Renal pelvis (tissue), 4 donors: ENCODE results near the gene RAD51B. TPM values are rescaled to one million over a fixed set of nuclear protein-coding genes. Genes with fewer than 3 reads are reported as not detected.
A peak's percentile ranks its signal among the peaks of the same experiment; 100 is the strongest.

Source experiments
- DNase-seq: peaks from one replicate; pipeline ENCODE4 v3.0.0-alpha.2; 2013
- polyA plus RNA-seq, 3 donors: library from polyadenylated mRNA; unstranded; fragments of 120-200 nt; gene quantifications; one replicate each; pipeline ENCODE4 v1.2.1, GENCODE V29; 2013; ENCODE audit not compliant: insufficient read length in 3 of 3

Gene RAD51B
- polyA plus RNA-seq, 3 donors, result 9.8 to 11.0 (median 9.8) TPM

DNA sequence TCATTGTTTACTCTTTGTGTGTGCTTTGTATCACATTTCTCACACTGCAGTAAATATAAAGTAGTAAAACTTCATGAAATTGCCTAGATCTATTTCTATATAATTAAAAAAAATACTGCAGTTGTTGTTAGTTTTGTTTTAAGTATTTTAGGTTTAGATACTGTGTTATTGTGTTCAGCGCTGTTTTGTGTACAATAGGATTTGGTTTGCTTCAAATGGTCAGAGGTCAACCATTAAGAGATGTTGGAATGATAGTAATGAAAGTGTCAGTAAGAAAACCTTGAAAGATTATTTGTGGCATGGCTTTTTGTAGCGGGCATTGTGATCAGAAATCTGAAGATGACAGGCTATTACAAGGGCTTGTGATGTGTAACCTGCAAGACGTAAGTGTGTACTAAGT is 67.9 kb downstream of the RAD51B start:
- DNase-seq, result no peak

DNA sequence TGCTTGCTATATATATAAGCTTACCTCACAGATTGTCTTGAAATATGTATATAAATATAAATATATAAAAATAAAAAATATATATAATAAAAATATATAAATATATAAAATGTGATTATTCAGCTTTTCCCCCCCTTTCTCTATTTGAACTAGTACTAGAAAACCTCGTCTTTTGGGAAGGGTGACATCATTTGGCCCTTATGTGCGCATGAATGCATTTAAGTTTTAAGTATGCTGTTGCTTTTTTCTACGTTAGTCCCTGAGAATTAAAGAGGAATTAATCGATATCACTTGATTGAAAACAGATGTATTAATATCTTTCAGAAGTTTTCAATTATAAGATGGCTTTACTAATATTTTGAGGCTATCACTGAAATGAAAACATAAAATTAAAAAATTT is 69.9 kb downstream of the RAD51B start:
- DNase-seq, result no peak

DNA sequence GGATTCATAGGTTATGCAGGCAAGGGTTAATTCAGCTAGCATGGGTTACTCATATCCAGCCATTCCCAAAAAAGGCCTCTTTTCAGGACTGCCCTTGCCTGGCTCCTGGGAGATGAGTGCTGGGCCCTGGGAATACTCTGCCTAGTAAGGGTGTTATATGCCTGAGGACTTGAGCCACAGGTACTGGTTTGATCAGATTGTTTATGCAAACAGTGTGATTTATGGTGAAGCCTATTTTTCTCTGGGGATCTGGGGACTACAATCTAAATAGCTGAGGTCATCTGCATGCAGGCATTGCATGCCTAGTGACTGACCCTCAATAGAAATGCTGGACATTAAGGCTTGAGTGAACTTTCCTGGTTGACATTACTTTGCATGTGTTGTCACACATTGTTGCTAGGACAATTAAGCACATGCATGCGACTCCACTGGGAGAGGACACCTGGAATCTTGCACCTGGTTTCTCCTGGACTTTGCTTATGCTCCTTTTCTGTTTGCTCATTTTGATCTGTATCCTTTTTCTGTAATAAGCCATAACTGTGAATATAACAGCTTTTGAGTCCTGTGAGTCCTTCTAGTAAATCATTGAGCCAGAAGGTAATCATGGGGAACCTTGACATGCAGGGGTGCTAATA is 73.0 kb downstream of the RAD51B start:
- DNase-seq, result no peak

DNA sequence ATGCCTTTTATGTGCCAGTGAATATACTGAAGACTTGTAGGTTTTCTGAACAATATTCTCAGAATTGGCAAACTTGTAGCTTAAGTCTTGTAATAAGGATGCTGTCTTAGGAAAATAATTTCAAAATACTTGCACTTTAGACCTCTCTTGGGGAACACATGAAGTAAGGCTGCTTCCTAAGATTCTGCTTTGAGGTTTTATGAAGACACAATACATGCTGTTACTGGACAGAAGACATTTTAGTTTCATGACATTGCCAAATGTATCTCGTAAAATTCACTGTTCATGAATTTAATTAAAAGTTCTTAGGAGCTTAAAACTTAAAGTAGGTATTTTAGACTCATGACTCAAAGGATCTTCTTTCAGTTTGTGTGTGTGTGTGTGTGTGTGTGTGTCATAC is 80.7 kb downstream of the RAD51B start:
- peak; percentile 68 for DNase-seq

GRCh38 chr14:67908052-67908754 is 88.6 kb downstream of the RAD51B start:
- DNase-seq, result no peak

DNA sequence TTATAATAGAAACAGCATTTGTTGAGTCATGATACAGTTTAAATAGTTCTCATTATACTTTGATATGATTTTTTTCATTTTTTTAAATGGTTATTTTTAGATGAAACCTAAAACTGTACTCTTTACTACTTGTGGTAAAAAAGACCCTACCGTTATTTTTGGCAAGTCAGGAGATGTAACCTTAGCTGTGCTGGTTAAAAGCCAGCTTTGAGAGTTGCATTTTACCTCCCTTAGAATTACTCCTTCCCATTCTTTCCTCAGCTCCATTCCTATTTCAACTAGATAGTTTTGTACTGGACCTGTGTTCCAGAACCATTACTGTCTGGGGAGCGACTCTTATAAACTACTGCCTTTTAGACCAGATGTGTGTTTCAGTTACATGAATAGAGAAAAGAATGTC is 92.0 kb downstream of the RAD51B start:
- DNase-seq, result no peak

DNA sequence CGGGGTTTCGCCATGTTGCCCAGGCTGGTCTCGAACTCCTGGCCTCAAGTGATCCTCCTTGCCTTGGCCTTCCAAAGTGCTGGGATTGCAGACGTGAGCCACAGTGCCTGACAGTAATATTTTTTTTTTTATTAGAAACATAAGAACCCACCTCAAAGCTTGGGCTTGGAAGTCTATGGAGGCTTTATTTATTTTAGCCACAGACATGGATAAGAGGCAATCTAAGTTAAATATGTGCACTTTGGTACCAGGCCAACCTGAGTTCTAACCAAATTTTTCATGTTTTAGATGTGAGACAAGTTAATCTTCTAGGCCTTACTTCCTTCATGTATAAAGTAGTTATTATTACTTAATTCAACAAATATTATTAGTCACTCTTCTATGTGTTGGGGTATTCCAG is 96.9 kb downstream of the RAD51B start:
- no peak for DNase-seq

- no peak for DNase-seq
These were observed 97.4 kb downstream of the RAD51B start for GRCh38 chr14:67917006-67917405.

DNA sequence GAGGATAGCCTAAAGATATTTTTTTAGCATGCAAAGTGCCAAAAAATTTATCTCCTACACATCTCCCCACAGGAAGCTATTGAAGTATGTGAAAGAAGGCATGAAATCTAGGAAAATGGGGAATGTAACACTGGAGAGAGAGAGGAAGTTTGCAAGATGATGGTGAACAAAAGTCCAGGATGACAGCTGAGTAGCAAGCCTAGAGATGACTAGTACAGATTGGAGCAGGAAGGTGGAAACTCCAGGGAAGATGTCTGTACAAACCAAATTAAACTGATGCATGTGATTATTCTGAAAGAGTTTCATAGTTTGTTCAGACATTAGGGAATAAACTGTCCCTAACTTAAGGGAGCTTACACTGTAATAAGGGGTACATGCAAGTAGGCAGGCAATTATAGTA is 99.3 kb downstream of the RAD51B start:
- no peak for DNase-seq

DNA sequence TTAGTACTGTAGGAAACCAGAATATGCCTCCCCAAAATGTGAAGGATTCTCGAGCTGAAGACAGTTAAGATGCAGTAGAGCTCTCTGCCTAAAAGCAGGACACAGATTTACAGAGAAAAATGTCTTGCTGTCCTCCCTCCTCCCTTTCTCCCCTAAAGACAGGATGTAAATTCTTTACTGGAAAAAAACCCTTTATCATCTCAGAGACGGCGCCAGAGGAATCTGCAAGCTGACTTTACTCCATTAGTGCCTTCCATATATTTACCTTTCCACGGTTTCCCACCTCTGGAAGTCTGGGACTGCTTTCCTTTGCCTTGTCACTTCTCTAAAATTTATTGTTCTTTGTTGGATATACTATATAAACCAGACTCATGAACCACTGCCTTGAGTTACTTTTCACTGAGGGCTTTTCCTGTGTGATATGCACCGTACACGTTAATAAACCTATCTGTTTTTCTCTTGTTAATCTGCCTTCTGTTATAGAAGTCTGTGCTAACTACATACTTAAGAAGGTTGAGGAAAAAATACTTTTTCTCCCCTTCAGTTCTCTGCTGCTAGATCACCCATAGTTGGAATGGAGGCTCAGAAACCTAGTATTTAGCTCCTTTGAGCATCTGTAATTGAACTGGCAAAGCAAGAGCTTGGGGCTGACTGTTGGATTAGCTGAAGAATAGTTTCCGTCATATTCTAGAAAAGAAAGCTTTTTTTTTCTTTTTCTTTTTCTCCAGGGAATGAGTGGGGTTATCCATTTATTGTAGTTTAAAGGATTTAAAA is 99.9 kb downstream of the RAD51B start:
- DNase-seq, result no peak

GRCh38 chr14:67926821-67927220 is 107.2 kb downstream of the RAD51B start:
- DNase-seq, result no peak

- no peak for DNase-seq
These were observed 107.7 kb downstream of the RAD51B start for GRCh38 chr14:67927244-67927643.

DNA sequence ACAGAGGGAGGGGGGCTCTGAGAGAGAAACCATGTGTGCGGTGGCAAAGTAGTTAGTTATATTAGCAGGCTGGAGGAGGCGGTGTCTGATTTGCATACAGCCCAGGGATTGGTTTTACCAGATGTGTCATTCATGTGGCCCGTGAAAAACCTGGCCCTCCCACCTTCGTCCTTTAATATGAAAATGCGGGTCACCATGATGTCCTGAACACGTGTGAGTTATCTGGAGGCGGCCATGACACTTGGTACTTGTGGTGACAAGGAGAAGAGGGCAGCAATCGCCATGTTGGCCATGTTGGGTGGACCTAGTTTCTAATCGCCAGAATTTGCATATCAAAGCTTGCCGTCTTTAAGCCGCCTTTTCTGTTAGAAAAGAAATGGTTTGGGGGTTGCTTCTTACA is 108.8 kb downstream of the RAD51B start:
- DNase-seq, result no peak

DNA sequence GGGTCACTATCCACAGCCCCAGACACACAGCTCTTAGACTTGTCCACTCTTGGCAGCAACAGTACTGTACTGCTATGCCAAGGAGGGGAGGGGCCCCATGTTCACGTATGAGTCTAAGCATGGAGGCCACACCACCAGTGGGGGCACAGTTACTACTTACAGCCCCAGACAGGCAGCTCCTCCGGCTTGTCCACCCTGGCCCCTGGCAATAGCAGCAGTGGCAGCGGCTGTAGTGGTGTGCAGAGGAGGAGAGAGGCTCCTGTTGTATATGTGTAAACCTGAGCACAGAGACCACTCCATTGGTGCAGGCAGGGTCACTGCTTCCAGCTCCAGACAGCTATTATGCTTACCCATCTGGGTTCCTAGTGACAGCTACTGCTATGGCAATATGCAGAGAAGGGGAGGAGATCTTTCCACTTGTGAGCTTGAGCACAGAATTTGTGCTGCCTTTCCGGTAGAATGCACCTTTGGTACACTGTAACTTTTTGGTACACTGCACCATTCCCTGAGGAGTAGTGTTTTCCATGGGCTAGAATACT is 113.2 kb downstream of the RAD51B start:
- DNase-seq, result no peak

DNA sequence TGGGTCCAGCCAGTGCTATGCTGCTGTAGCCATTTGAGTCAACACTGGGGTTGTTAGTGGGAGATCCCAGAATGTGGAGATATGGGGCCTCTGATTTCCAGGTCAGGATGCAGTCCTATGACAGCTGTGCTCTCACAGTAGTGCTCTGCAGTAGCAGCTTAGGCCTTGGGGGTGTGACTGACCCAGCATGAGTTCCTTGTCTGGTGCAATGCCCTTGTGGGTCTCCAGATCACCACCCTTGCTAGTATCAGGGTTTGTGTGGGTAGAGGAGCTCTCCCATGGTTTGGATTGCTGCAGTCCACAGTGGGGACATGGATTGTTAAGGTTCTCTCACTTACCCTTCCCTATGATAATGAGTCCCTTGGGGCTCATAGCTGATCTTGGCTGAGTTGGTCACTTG is 113.7 kb downstream of the RAD51B start:
- DNase-seq, result no peak

DNA sequence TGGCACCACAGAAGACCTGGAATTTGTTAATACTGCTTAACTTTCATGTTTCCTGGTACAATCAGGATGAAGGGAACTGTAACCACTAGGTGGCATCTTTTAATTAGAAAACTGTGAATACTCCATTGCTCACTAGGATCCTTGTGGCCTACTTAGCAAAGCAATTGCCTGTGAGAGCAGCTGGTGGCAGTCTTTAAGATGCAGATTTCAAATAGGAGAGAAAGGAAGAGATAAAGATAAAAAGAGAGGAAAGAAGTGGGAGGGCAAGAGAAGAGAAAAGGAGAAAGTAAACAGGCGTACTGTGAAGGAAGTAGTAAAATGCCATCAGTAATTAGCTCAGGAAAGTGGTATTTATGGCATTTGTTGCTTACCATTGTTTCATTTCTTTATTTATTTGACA is 114.5 kb downstream of the RAD51B start:
- DNase-seq, result peak; percentile 84

DNA sequence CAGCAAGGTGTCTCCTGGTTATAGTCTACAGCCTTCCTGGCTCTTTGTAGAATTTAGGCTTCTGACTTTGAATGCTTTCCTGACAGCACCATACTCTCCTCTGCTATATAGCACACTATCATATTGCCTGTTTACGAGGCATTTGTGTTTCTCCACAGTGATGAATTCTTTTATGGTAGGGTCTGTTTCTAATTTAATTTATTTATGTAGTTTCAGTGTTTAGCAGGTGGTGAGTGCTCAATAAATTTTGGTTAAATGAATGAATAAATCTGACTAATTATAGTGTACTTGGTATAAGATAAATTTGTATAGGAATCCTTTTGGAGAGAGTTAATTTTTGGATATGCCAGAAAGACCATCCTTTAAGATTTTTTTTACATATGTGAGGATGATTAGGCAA is 115.3 kb downstream of the RAD51B start:
- DNase-seq, result no peak

DNA sequence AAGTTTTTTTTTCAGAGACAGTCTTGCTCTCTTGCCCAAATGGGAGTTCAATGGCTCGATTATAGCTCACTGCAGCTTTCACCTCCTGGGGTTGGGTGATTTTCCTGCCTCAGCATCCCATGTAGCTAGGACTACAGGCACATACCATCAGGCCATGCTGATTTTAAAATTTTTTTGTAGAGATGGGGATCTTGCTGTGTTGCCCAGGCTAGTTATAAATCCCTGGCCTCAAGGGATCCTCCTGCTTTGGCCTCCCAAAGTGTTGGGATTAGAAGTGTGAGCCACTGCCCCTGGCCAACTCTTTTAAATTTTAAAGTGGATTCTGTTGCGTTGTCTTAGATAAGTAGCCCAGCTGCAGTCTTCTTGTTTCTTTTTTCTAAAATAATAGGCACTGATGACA is 115.8 kb downstream of the RAD51B start:
- DNase-seq, result no peak

GRCh38 chr14:67938071-67938470 is 118.5 kb downstream of the RAD51B start:
- DNase-seq, result no peak

GRCh38 chr14:67940486-67941455 is 121.2 kb downstream of the RAD51B start:
- DNase-seq, result peak; percentile 46

GRCh38 chr14:67941456-67942018 is 122.0 kb downstream of the RAD51B start:
- DNase-seq, result no peak
